PC-3 (cell line): ENCODE measurements around the gene PAX2. TPM values are rescaled to one million over a fixed set of nuclear protein-coding genes. Genes with fewer than 3 reads are reported as not detected.

Experiments
- ATAC-seq: fragments of 200-7000 bp; cut with Tn5 transposase; 2 replicates; pipeline ENCODE4 v1.9.1; 2020; ENCODE audit warnings: mild to moderate bottlenecking, moderate library complexity
- BruUV-seq: library from RNA; stranded (reverse); fragments of 400-500 nt; replicated peaks from 2 replicates; lab custom pipeline; 2021; lab: Mats Ljungman, UMichigan
- CTCF ChIA-PET: fragments of 300-600 bp; sonication (Branson Sonifier 250); formaldehyde crosslinking; loops from one replicate; lab custom pipeline; 2022; ENCODE audit warnings: antibody characterized with exemption; lab: Charles Lee
- POLR2A ChIA-PET: fragments of 300-600 bp; sonication (Branson Sonifier 250); formaldehyde crosslinking; loops from one replicate; lab custom pipeline; 2022; ENCODE audit warnings: antibody characterized with exemption; ENCODE audit not compliant: unreplicated experiment; lab: Charles Lee
- DNase-seq: peaks from one replicate; pipeline ENCODE4 v3.0.0-alpha.2; 2015
- H2AFZ ChIP-seq: fragments of 300-600 bp; sonication (generic); 2 replicates; pipeline ENCODE4 v1.6.0; 2016; ENCODE audit warnings: antibody characterized with exemption, low read length
- H3F3A ChIP-seq: fragments of 300-600 bp; sonication (generic); one replicate; pipeline ENCODE4 v1.6.0; 2017; ENCODE audit warnings: antibody characterized with exemption, low read length, control low read depth, mild to moderate bottlenecking; ENCODE audit not compliant: unreplicated experiment
- H3K27ac ChIP-seq: fragments of 300-600 bp; sonication (generic); 2 replicates; pipeline ENCODE4 v1.5.1; 2016; ENCODE audit warnings: mild to moderate bottlenecking, low read length
- H3K27me3 ChIP-seq: fragments of 300-600 bp; sonication (generic); 2 replicates; pipeline ENCODE4 v1.6.1; 2016; ENCODE audit warnings: low read length, mixed read lengths
- H3K36me3 ChIP-seq: fragments of 300-600 bp; sonication (generic); 2 replicates; pipeline ENCODE4 v1.6.1; 2016; ENCODE audit warnings: low read depth, mixed run types, low read length, mixed read lengths
- H3K4me1 ChIP-seq: fragments of 300-600 bp; sonication (generic); 2 replicates; pipeline ENCODE4 v1.5.1; 2016; ENCODE audit warnings: low read length; ENCODE audit not compliant: insufficient read depth
- H3K4me2 ChIP-seq: fragments of 300-600 bp; sonication (generic); 2 replicates; pipeline ENCODE4 v1.6.0; 2016; ENCODE audit warnings: low read length
- H3K4me3 ChIP-seq: fragments of 300-600 bp; sonication (generic); 2 replicates; pipeline ENCODE4 v1.5.1; 2016; ENCODE audit warnings: mild to moderate bottlenecking, low read length, mixed read lengths
- H3K79me2 ChIP-seq: fragments of 300-600 bp; sonication (generic); 2 replicates; pipeline ENCODE4 v1.6.1; 2017; ENCODE audit warnings: low read length, mixed read lengths
- H3K9ac ChIP-seq: fragments of 300-600 bp; sonication (generic); 2 replicates; pipeline ENCODE4 v1.6.0; 2016; ENCODE audit warnings: mild to moderate bottlenecking, low read length
- H3K9me2 ChIP-seq: fragments of 300-600 bp; sonication (generic); replicated peaks from 2 replicates; pipeline ENCODE4 v1.6.1; 2016; ENCODE audit warnings: mixed run types, low read length, mixed read lengths
- H3K9me3 ChIP-seq: fragments of 300-600 bp; sonication (generic); 2 replicates; pipeline ENCODE4 v1.6.1; 2016; ENCODE audit warnings: low read length, mixed read lengths
- H4K20me1 ChIP-seq: fragments of 300-600 bp; sonication (generic); 2 replicates; pipeline ENCODE4 v1.6.1; 2016; ENCODE audit warnings: low read length, mixed read lengths
- CTCF ChIP-seq: fragments of 300-600 bp; sonication (generic); conservative IDR thresholded peaks from 2 replicates; pipeline ENCODE4 v1.5.1; 2017; ENCODE audit warnings: antibody characterized with exemption, low read depth, mild to moderate bottlenecking, low read length
- EZH2 ChIP-seq: fragments of 300-600 bp; sonication (generic); IDR thresholded peaks from one replicate; pipeline ENCODE4 v1.6.1; 2017; ENCODE audit warnings: antibody characterized with exemption, mild to moderate bottlenecking, low read length; ENCODE audit not compliant: unreplicated experiment
- EZH2phosphoT487 ChIP-seq: fragments of 300-600 bp; sonication (generic); IDR thresholded peaks from 2 replicates; pipeline ENCODE4 v1.6.1; 2018; ENCODE audit warnings: mild to moderate bottlenecking, antibody characterized with exemption, low read length, borderline replicate concordance
- intact Hi-C: fragments of 100-400 bp; cut with micrococcal nuclease; formaldehyde crosslinking; loops from 2 replicates; pipeline ENCODE4 v1.9.0; 2023
- total RNA-seq: library from RNA; depleted of rRNA; stranded (reverse); fragments of >200 nt; gene quantifications from 2 replicates; pipeline ENCODE4 v1.2.3, GENCODE V29; 2014

The PAX2 gene
- total RNA-seq, 1 experiment from 2014 or later: not detected

GRCh38 chr10:100739517-100740368 lies 5.6 kb upstream of the PAX2 start:
- intact Hi-C loops: loop anchor here (10.0 kb wide), 1 partner anchor 135 kb away; no protein-coding TSS in a partner anchor
- ATAC-seq (no peak), DNase-seq (no peak)
- H3K4me2 ChIP-seq: no peak overlapping the region
- BruUV-seq: no TSS peak
- no peaks in the 10 kb centered on the region; the same call in 1 of the 2 replicates for H3K36me3 ChIP-seq
- H3K27ac ChIP-seq: no peak overlapping the region
- H2AFZ ChIP-seq: no peak overlapping the region
- no peaks in the 10 kb centered on the region for H3K79me2 ChIP-seq
- H3K27me3 ChIP-seq: peaks cover 72% of the 10 kb centered on the region
- no peaks in the 10 kb centered on the region for H3F3A ChIP-seq
- no peaks in the 10 kb centered on the region for H4K20me1 ChIP-seq
- POLR2A ChIA-PET: no interaction called here
- CTCF ChIA-PET: no interaction called here
- no peaks in the 10 kb centered on the region for H3K9me2 ChIP-seq
- no peak overlapping the region for H3K9ac ChIP-seq
- no peak overlapping the region for H3K4me3 ChIP-seq
- no peaks in the 10 kb centered on the region for H3K4me1 ChIP-seq
- TF ChIP-seq CTCF (no peak), EZH2 (peak; percentile 66), EZH2phosphoT487 (no peak; the same call in 1 of the 2 replicates)
- H3K9me3 ChIP-seq: no peaks in the 10 kb centered on the region

GRCh38 chr10:100740476-100741377 lies 4.7 kb upstream of the PAX2 start:
- TF ChIP-seq EZH2: no peak
- TF ChIP-seq EZH2phosphoT487: no peak
- TF ChIP-seq CTCF: no peak
- no peak for DNase-seq
- H3K27me3 ChIP-seq: peaks cover 79% of the 10 kb centered on the region
- no peaks in the 10 kb centered on the region for H3K9me3 ChIP-seq
- ChIA-PET POLR2A (interaction anchor here (0.5 kb wide), 1 partner anchor 93 kb away, joined by 4 read pairs; no protein-coding TSS in a partner anchor), CTCF (interaction anchor here (0.6 kb wide), 1 partner anchor 222 kb away, joined by 4 read pairs; no protein-coding TSS in a partner anchor)
- no peaks in the 10 kb centered on the region for H3K4me1 ChIP-seq
- no peaks in the 10 kb centered on the region for H3F3A ChIP-seq
- no TSS peak for BruUV-seq
- no peak overlapping the region for H3K9ac ChIP-seq
- ATAC-seq: no peak
- no peak overlapping the region for H2AFZ ChIP-seq
- no peaks in the 10 kb centered on the region for H4K20me1 ChIP-seq
- H3K27ac ChIP-seq: no peak overlapping the region
- no peaks in the 10 kb centered on the region for H3K9me2 ChIP-seq
- no peaks in the 10 kb centered on the region for H3K79me2 ChIP-seq
- intact Hi-C loops: loop anchor here (10.0 kb wide), 1 partner anchor 134 kb away; no protein-coding TSS in a partner anchor
- H3K4me3 ChIP-seq: no peak overlapping the region
- H3K4me2 ChIP-seq: no peak overlapping the region
- H3K36me3 ChIP-seq: no peaks in the 10 kb centered on the region; the same call in 1 of the 2 replicates
